Coronary artery (tissue), 2 donors: ENCODE measurements around the gene ADGRL1.

Experiments
- DNase-seq: peaks from one replicate; pipeline ENCODE4 v3.0.0-alpha.2; 2017; ENCODE audit warnings: low spot score
- H3K27ac ChIP-seq, 2 donors: fragments of 200-600 bp; sonication (generic); one replicate each; pipeline ENCODE4 v1.5.1; 2016 to 2019
- H3K4me3 ChIP-seq: fragments of 200-600 bp; sonication (generic); 2 replicates; pipeline ENCODE4 v1.5.1; 2016; ENCODE audit warnings: mild to moderate bottlenecking, moderate library complexity
- TF ChIP-seq, protein P1 (sequence below): fragments of 200-600 bp; sonication (generic); IDR thresholded peaks from one replicate; pipeline ENCODE4 v1.5.1; 2019; ENCODE audit warnings: antibody characterized with exemption

The ADGRL1 gene

GRCh38 chr19:14162871-14163297 lies 43.1 kb downstream of the ADGRL1 start:
- TF ChIP-seq, protein P1, sequence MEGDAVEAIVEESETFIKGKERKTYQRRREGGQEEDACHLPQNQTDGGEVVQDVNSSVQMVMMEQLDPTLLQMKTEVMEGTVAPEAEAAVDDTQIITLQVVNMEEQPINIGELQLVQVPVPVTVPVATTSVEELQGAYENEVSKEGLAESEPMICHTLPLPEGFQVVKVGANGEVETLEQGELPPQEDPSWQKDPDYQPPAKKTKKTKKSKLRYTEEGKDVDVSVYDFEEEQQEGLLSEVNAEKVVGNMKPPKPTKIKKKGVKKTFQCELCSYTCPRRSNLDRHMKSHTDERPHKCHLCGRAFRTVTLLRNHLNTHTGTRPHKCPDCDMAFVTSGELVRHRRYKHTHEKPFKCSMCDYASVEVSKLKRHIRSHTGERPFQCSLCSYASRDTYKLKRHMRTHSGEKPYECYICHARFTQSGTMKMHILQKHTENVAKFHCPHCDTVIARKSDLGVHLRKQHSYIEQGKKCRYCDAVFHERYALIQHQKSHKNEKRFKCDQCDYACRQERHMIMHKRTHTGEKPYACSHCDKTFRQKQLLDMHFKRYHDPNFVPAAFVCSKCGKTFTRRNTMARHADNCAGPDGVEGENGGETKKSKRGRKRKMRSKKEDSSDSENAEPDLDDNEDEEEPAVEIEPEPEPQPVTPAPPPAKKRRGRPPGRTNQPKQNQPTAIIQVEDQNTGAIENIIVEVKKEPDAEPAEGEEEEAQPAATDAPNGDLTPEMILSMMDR: no peak
- H3K27ac ChIP-seq: no peak overlapping the region
- DNase-seq: no peak
- H3K4me3 ChIP-seq: no peak overlapping the region

- TF ChIP-seq, protein P1: no peak
- Histone ChIP-seq H3K27ac (no peak overlapping the region), H3K4me3 (no peak overlapping the region)
- no peak for DNase-seq
These were observed 44.7 kb downstream of the ADGRL1 start for GRCh38 chr19:14161305-14161704.

GRCh38 chr19:14160017-14160703 lies 45.8 kb downstream of the ADGRL1 start:
- Histone ChIP-seq H3K4me3 (no peak overlapping the region), H3K27ac (no peak overlapping the region)
- DNase-seq: no peak
- TF ChIP-seq, protein P1: no peak

DNA sequence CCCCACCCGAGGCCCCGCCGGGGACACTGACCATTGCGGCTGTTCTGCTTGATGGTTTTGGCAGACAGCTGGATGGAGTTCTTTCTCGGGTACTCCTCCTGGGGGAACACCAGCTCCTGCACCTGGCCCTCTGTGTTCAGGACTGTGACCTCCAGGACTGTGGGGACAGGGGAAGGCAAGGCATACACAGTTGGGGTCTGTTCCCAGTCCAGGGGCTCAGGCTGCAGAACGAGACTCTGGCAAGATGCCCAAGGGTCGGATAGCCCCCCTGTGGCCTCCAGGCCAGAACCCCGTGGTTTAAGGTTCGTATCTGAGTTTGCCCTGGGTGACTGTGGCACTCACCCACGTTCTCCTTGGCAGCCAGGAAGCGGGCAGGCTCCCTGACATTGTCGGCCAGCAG lies 46.9 kb downstream of the ADGRL1 start:
- H3K27ac ChIP-seq: no peak overlapping the region
- no peak for DNase-seq
- no peak overlapping the region for H3K4me3 ChIP-seq
- TF ChIP-seq, protein P1: no peak

- H3K27ac ChIP-seq: no peak overlapping the region
- no peak for DNase-seq
- TF ChIP-seq, protein P1: no peak
- H3K4me3 ChIP-seq: no peak overlapping the region
These were observed 47.5 kb downstream of the ADGRL1 start for GRCh38 chr19:14158276-14159023.

DNA sequence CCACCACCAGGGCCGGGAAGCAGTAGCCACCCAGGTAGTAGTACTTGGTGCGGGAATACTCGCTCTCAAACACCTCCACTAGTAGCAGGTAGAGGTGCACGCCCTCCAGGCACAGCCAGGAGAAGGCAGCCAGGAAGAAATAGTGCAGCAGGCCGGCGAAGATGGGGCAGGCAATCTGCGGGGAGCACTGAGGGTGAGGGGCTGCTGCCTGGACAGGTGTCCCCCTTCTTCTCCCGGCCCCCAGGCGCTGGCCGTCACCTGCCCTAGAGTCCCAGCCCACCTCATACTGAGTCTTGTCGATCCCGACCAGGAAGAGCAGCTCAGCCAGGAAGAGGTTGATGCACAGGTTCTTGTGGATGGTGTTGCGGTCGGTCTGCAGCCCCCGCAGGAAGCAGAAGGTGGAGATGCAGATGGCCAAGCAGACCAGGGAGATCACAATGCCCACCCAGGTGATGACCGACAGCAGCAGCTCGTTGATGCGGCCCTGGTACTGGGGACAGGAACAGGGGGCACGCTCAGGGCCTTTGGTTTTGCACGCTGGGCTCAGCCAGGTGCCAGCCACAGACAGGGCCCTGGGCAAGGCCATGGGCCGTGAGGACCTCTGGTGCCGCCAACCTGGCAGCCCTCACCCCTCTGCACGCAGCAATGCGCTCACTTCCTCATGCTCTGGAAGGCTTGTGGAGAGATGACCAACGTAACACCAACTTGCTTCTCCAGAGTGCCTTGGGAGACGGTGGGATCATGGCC lies 48.8 kb downstream of the ADGRL1 start:
- Histone ChIP-seq H3K4me3 (no peak overlapping the region), H3K27ac (no peak overlapping the region)
- DNase-seq: no peak
- TF ChIP-seq, protein P1: no peak
